K562 (cell line): ENCODE data around the gene OOSP4A. TPM values are rescaled to one million over a fixed set of nuclear protein-coding genes. Genes with fewer than 3 reads are reported as not detected.

Experiments
- FIP1L1 ChIP-seq: fragments of 200-400 bp; formaldehyde crosslinking; IDR thresholded peaks from 2 replicates; pipeline ENCODE4 v1.6.1; 2018; ENCODE audit warnings: mild to moderate bottlenecking, low read depth, low read length; ENCODE audit not compliant: poor library complexity, severe bottlenecking
- FOXO4 ChIP-seq: fragments of 450-650 bp; formaldehyde crosslinking; IDR thresholded peaks from 2 replicates; pipeline ENCODE4 v1.4.0; 2020; ENCODE audit warnings: mild to moderate bottlenecking, moderate library complexity
- JUN ChIP-seq, 2 experiments: sonication (generic) in 1 of 2; formaldehyde crosslinking in 1 of 2; IDR thresholded peaks; 2 replicates each; pipeline versions ENCODE4 v1.6.1 to v1.8.0; 2012 to 2022; ENCODE audit warnings: borderline replicate concordance in 2 of 2, mild to moderate bottlenecking in 2 of 2, improper control_type of control experiment in 1 of 2, low read depth in 1 of 2, low read length in 1 of 2, missing genetic modification reagents in 1 of 2
- ZNF518B ChIP-seq: fragments of 250-450 bp; sonication (Bioruptor Pico); IDR thresholded peaks from 2 replicates; pipeline ENCODE4 v1.5.0; 2021; ENCODE audit warnings: mild to moderate bottlenecking, moderate library complexity
- polyA plus RNA-seq, 8 experiments: library from polyadenylated mRNA; depleted of rRNA in 4 of 8; stranded (reverse) in 5 of 8; unstranded in 3 of 8; fragments of >200 nt; fragmentation: Nextera tagmentation in 2 of 8; fragmentation: Illumina TruSeq in 1 of 8; extraction: Ambion mirVana in 2 of 8; extraction: Trizol in 1 of 8; gene quantifications; 2 replicates each; pipeline versions ENCODE4 v1.2.1 to v1.2.3, GENCODE V29; 2011 to 2014; ENCODE audit warnings: inconsistent platforms in 1 of 8, missing spikeins in 1 of 8
- total RNA-seq, 7 experiments: library from RNA; depleted of rRNA in 6 of 7; stranded (reverse); fragments of >200 nt in 6 of 7; fragmentation: Illumina TruSeq in 2 of 7; extraction: Trizol in 2 of 7; gene quantifications; 2 replicates each; pipeline versions ENCODE4 v1.2.1 to v1.2.3, GENCODE V29; 2011 to 2021; ENCODE audit warnings: low replicate concordance in 1 of 7

OOSP4A gene
- total and polyA plus RNA-seq, 9 of the 15 experiments (the other 6 are each of a cell fraction or from before 2014, with no cell fraction given) = 0.40 to 2.4 (median 0.74) TPM; not detected in 2

GRCh38 chr11:59957094-59957493, 6.7 kb upstream of the OOSP4A start (continued):
- TF ChIP-seq FIP1L1 (no peak), ZNF518B (no peak), JUN (IDR thresholded peaks at IDR 0.05; ENCODE audit: borderline replicate concordance, low read depth, low read length) (peak; percentile 36; the same call in 1 of the 2 replicates), JUN (CRISPR knock-in tag; IDR thresholded peaks at IDR 0.05; ENCODE audit: borderline replicate concordance) (no peak), FOXO4 (CRISPR knock-in tag) (no peak)
- TF ChIP-seq, all 486 proteins: peak for 13
